D341Med (cell line): Measurements from ENCODE around the gene TMEM131L.
"Not testable (repeated sequence)": the region's sequence is repeated elsewhere in the genome, so short reads cannot be mapped to it uniquely, and the experiment has no call there.

Source experiments
- DNase-seq: peaks from one replicate; pipeline ENCODE4 v3.0.0; 2012; ENCODE audit warnings: low spot score

TMEM131L gene

DNA sequence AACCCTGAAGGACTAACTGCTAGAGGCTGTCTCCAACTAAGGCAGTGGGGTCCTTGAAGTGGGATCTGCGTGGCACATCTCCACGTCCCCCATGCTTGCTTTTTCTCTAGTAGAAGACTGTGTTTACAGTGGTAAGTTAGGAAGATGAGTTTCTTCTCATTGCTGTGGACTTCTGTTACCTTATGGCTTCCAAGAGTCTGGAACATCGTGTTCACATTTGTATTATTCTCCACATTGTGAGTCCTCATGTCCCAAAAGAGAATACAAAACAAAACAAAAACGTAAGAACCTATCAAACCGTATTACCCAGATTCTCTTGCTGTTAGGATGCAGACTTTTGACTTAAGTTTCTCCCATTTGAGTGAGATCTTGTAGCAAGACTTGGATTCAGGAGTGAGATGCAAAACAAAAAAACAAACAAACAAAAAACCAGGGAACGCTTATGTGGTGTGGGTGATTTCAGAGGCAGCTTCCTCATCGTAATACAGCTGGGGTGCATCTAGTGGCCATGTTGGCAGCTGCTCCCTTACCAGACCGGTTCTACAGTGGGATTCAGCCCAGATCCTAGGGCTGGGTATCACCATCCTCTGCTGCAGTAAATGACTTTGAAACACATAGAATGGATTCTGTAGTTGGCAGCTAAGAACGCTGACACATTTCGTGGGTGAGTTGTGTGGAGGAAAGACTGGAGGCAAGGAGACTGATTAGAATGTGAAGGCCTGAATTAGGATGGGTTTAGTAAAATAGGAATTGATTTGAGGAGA lies 41.3 kb downstream of the TMEM131L start:
- no peak for DNase-seq

DNA sequence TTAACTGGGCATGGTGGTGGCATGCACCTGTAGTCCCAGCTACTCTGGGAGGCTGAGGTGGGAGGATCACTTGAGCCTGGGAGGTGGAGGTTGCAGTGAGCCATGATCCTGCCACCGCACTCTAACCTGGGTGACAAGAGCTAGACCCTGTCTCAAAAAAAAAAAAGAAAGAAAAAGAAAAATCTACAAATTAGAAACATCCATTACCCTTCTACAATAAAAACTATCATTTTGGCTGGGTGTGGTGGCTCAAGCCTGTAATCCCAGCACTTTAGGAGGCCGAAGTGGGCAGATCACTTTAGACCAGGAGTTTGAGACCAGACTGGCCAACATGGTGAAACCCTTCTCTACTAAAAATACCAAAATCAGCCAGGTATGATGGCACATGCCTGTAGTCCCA lies 43.1 kb downstream of the TMEM131L start:
- not testable (repeated sequence) for DNase-seq

DNA sequence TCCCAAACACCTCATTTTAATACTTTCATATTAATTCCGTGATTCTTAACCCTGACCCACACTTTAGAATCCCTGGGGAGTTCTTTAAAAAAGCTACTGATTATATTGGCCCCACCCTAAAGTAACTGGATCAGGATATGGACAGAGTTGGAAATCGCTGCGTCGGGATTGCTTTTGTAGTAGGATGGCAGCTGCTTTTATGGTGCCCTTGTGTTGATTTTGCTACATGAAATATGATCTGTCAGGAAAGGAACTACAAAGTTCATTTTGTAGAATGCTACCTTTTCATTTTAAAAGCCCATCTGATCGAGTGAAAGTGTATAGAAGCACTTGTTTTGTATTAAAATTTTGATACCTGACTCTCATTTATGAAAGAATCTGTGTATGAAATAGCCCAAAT lies 43.6 kb downstream of the TMEM131L start:
- DNase-seq: no peak

DNA sequence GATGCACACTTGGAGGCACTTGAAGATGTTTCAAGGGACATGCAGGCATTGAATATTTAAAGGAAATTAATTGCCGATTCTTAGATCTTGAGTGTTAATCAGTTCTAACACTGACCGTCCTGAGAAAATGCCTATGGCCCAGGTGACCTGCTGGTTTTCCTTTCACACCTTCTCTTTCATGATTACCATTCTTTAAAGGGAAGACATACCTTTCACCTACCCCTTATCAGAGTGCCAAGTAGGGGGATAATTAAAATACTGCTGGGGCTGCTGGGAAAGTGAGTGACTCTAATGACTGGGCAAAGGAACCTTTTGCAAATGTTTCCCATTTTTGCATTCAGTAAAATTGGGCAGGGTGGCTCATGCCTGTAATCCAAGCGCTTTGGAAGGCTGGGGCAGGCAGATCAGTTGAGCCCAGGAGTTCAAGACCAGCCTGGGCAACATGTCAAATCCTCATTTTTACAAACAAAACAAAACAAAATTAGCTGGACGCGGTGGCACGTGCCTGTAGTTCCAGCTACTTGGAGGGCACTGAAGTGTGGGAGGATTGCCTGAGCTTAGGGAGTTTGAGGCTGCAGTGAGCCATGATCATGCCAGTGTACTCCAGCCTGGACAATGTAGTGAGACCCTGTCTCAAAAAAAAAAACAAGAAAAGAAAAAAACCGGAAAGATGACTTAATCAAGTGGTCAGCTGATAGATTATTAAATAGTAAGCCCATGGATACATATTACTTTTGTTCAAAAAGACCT lies 44.3 kb downstream of the TMEM131L start:
- DNase-seq: no peak

DNA sequence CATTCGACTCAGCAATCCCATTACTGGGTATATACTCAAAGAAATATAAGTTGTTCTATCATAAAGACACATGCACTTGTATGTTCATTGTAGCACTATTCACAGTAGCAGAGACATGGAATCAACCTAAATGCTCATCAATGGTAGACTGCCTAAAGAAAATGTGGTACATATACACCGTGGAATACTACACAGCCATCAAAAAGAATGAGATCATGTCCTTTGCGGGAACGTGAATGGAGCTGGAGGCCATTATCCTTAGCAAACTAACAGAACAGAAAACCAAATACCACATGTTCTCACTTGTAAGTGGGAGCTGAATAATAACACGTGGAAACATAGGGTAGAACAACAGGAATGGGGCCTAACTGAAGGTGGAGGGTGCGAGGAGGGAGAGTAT lies 44.9 kb downstream of the TMEM131L start:
- no peak for DNase-seq

DNA sequence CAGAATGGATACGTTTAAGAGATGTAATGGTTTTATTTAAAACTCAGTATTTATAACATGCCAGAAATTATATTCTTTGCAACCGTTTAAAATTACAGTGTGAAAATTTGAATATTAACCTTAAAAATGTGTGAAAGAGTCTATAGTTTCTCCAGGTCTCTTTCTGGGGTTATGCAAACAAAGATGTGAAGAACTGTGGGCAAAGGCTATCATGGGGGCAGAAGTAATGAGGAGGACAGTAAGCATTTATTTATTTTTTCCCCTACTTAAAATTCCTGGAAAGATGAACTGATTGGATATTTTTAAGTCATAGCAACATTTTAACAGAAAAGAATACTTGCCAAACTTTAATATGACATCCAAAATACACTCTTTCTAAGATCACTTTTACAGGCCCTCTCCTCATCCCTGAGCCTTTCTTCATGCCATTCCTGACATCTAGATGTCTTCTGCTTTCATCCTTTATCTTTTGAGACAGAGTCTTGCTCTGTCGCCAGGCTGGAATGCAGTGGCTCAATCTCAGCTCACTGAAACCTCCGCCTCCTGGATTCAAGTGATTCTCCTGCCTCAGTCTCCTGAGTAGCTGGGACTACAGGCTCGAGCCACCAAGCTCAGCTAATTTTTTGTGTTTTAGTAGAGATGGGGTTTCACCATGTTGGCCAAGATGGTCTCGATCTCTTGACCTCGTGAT lies 46.1 kb downstream of the TMEM131L start:
- DNase-seq: no peak

DNA sequence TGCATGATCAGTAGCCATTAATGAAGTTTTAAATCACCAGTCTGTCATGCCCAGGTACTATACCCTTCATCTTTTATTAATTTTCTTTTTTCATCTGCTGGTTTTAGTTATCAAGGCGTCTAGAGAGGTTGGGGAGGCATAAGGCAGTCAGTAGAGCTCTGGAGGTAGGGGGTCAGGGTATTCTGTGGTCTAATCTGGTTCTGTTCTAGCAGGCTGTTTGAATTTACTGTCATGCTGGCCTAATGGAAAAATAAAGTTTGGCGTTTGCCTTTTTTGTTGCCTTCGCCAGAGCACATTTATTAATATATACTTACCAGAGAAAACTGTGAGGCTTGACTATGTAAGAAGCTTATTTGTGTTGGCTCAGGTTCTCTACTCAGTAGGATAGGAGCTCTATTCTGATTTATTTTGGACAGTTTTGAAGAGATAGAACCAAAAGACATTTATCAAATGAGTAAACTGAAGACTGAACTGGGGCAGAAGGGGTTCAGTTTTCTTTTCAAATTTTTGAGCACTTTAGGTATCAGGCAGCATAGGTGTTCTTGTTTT lies 46.9 kb downstream of the TMEM131L start:
- no peak for DNase-seq

DNA sequence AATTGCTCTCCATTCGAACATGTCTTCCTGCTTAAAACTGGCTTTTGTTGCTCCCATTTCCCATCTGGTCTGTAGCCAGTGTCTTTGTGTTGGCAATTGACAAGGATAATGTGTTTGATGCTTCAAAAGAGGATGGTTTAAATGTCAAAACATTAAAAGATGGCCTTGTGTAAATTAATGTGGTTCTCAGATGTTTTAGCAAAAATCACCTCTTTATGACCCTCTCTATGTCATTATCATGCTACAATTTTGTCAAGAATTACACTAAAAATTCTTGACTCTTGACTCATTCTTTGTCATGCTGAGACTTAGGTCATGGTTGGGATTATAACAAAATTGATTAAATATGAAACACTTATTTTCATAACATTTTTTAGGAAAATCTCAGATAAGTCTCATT lies 47.4 kb downstream of the TMEM131L start:
- DNase-seq: no peak

DNA sequence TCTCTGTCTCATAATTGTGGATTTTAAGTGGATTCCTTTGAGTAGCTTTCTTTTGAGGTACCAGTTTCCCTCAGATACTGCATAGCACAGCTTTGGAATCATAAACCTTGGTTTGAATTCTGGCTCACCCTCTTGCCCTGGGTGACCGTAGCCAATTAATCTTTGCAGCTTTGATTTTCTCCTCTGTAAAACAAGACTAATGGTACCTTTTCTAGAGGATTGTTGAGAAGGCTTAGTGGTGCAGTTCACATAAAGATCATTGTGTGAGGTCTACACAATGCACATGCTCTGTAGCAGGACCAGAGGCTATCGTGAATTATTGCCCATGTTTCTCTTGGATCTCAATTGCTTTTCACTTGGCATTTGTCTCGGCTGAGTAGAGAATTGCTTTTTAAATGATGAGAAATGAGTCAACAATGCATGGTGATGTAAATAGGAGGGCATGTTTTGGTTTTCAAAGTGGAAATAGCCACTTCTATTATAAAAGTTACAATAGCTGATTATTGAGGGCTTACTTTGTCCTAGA lies 47.9 kb downstream of the TMEM131L start:
- no peak for DNase-seq

DNA sequence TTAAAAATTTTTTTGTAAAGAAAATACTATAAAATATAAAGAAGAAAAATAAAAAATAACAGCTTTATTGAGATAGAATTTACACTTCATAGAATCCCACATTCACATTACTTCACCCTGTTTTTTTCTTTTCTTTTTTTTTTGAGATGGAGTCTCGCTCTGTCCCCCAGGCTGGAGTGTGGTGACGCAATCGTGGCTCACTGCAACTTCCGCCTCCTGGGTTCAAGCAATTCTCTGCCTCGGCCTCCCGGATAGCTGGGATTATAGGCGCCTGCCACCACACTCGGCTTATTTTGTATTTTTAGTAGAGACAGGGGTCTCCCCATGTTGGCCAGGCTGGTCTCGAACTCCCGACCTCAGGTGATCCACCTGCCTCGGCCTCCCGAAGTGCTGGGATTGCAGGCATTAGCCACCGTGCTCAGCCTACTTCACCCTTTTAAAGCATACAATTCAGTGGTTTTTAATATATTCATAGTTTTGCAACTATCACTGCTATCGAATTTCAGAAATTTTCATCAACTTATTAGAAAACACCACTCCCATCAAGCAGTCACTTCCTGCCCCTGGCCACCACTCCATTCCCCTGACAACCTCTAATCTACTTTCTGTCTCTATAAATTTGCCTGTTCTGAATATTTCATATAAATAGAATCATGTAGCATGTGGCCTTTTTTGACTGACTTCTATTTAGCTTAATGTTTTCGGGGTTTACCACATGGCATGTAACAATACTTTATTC lies 48.7 kb downstream of the TMEM131L start:
- DNase-seq: no peak

DNA sequence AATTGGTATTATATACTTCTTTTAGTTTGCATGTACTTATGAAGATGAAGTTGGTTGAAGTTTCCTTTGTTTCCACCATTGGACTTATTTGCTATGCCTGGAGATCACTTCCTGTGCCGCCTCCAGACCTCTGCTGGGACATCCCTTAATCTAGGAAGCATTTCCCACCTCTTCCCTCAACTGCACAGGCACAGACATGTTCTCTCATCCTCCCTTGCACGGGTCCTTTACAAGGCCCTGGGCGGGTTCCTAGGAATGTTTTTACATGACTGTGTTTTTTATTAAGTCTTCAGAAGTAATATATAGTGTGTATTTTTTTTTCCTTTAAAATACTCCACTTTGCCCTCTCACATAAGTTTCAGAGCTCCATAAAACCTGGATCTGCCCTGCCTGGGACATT lies 51.0 kb downstream of the TMEM131L start:
- DNase-seq: no peak

DNA sequence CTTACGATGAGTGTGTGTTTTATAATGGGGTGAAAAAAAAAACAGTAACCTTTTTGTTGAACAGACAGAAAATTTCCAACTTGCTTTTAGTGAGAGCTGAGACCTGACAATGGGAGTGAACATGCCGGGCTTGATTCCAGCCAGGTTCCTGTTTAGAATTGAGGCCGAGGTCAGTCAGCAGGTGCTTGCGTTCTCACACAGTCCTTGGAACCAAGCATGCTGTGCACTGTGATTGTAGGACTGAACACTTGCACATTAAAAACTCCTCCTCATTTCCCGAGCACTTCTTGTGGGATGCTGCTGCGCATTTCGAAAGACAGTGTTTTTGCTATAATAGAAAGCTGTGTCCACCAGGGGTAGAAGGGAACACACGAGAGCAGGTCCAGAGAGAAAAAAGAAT lies 51.8 kb downstream of the TMEM131L start:
- DNase-seq: no peak

DNA sequence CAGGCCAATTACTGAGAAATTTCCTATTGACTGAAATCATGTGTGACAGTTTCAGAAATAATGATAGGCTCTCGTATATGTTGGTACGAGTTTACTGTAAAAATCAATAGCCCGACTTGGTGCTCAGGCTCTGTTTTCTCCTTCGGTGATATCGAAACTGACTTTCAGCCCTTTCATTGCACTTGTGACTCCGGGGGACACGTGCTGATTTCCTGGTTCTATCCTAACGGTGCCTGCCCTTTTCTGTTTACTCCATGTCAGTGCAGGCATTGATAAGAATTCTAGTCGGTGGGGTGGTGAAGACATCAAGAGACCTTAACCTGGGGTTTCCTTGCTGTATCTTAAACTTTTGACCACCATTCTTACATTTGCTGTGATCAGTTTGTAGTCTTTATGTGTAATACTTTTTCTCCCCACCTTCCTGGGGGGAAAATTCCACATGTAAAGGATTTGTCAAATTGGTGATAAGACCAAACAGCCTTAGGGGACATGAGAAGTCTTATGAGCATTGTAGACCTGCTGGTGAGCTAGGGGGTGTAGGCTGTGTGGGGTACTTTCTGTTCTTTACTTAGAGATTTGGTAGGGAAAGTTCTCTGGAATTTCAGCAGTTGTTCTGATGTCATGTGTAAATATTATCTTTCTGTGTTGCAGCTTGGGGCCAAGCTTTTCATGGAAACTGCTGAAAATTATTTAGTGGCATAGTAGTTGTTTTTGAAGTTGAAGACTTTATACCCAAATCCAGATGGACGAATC lies 52.7 kb downstream of the TMEM131L start:
- DNase-seq: no peak

DNA sequence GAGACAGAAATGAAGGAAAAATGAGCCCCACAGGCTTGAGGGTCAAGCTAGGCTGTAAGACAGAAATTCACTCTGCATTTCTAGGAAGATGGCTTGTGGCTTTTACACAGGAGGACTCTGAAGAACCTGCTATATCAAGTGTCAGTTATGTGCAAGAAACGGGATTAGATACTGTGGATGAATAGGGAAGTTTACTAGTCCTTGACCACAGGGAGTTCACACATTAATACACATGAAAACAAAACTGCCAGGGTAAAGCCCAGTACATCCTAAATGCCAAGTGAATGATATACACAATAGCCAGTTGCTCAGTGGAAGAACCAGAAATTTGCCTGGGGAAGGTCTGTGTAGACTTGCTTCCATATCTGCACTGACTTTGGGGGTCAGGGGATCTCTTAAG lies 53.5 kb downstream of the TMEM131L start:
- no peak for DNase-seq

DNA sequence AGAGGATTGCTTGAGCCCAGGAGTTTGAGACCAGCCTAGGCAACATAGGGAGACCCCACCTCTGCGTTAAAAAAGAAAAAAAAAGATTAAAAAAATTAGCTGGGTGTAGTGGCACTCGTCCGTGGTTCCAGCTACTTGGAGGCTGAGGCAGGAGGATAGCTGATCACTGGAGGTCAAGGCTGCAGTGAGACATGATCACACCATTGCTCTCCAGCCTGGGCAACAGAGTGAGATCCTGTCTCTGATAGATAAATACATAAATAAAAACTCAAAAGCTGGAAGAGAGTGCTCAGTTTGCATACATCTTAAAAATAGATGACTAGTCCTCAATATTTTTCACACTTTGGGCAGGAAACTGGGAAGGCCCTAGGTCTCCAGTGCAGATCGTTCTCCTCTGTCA lies 54.1 kb downstream of the TMEM131L start:
- DNase-seq: no peak

DNA sequence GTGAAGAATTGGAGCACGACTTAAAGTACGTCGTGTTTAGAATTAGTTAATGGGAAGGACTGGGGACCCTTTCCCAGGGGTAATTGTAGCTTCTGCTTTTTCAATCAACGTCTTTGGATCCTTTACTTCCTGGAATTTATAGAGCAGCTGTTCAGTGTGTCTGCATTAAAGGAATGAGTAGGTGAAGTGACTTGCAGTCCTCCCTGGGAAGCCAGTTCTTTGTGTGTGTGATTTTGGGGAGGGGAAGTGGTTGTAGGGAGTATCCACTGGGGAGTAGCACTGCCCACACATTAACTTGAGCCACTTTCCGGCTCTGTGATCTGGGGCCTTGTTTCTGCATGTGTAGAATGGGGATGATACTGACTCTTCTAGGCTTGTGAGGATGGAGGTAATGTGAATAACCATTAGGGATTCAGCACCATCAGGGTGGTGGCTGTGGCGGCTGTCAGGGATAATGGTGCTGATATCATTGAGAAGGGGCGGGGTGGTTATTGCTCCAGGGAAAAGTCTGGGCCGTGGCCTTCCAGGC lies 54.7 kb downstream of the TMEM131L start:
- no peak for DNase-seq

DNA sequence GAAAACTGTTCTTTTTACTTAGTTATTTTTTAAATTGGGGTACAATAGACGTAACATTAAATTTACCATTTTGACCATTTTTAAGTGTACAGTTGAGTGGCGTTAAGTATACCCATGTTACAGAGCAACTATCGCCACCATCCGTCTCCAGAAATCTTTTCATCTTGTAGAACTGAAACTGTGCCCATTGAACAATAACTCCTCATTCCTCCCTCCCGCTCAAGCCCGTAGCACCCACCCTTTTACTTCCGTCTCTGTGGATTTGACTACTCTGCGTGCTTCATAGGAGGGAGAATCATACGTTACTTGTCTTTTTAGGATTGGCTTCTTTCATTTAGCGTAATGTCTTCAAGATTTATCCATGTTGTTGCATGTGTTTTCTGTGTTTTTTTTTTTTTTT lies 55.3 kb downstream of the TMEM131L start:
- no peak for DNase-seq

DNA sequence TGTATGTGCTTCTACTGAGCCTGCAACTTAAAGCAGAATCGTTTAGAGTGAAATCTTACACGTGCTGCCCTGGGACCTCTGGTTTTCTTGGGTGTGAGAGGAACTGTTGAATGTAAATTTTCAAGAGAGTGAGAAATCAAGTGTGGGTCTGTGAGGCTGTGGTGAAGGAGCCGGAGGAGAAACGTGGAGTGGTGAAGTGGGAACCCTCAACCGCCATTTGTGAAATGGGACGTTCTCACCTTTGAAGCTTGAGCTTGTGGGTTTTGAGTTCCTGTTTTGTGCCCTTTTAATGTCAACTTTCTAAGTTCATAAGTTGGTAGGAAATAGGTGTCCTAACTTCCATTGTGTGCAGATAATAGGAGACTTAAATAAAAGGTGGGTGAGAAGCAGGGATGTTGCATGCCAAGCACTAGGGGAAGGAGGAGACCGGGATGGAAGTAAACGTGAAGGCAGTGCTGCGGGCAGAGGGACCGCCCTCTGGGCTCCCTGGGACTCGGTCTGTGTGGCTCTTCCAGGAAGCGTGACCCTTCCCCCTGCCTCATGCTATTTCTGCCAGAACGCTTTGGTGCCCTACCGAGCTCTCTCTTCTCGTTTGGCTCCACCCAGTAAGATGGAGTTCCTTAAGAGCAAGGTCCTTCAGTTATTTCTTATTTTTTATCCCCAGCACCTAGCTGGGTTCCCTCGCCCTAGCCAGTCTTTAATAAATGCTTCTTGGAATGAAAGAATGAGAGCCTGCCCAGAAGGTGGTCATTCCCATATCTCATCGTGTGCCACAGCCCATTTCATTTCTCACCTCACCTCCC lies 56.0 kb downstream of the TMEM131L start:
- no peak for DNase-seq

DNA sequence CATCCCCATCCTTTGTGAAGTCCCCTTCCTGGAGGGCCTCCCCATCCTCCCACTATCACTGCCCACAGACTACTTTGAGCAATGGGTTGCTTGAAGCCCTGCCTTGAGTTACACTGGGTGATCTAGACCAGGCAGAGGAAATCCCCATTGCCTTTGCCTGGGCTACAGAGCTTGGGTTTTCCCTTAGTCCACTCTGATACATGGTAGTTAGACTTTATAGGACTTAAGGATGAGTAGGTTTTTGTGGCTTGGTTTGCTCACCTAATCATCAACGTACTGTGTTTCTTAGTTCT lies 56.6 kb downstream of the TMEM131L start:
- no peak for DNase-seq

DNA sequence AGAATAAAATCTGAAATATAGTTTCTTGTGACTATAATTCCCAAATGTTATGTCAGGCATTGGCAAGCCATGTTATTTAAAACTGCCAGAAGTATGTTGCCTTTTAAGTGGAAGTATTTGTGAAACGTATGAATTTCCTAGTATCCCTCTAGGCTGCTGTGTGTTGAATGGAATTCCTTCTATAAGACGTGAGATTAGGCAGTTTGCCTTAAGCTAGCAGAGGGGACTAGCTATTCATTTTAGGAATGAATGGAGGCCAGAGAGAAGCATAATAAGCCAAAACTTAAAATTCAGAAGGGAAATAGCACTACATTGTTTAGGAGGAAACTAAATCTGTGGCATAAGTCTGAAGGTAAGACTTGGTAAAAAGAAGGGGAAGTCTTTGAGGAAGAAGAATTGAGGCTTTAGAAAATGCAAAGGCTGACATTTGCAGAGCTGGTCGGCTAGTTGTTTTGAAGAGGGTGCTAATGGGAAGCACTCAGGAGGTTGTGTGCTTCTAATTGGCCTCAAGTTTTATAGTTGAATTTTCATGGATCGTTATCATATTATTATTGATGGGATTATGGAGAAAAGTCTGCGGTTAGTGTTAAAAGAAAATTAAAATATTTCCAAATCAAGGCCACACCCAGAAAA lies 57.1 kb downstream of the TMEM131L start:
- DNase-seq: no peak
